ENCODE results near the gene MALAT1. TPM values are rescaled to one million over a fixed set of nuclear protein-coding genes. Genes with fewer than 3 reads are reported as not detected.
A peak's percentile ranks its signal among the peaks of the same experiment; 100 is the strongest.

Gene MALAT1
- total RNA-seq, 1 donor from 2014 or later: 9,030 TPM

GRCh38 chr11:65526744-65527143 is 27.9 kb downstream of the MALAT1 start:
- Histone ChIP-seq H3K4me3 (no peak overlapping the region), H3K27me3 (no peaks in the 10 kb centered on the region), H2AFZ (replicated peaks) (no peak overlapping the region), H3K9ac (no peak overlapping the region), H3K27ac (no peak overlapping the region), H4K20me1 (ENCODE audit: low read depth) (peaks cover 51% of the 10 kb centered on the region), H3K9me3 (ENCODE audit: low read depth) (no peaks in the 10 kb centered on the region), H3F3A (ENCODE audit: low read depth) (peaks cover 12% of the 10 kb centered on the region), H3K36me3 (no peaks in the 10 kb centered on the region), H3K79me2 (ENCODE audit: low read depth) (peaks cover 15% of the 10 kb centered on the region), H3K4me1 (peaks cover 16% of the 10 kb centered on the region), H3K4me2 (no peak overlapping the region)
- Mint-ChIP-seq H3K4me3 (peak overlapping the region; percentile 87), H3K36me3 (peaks cover 18% of the 10 kb centered on the region), H3K27me3 (ENCODE audit: insufficient read depth, low read depth) (peaks cover 3% of the 10 kb centered on the region), H3K4me1 (peaks cover 38% of the 10 kb centered on the region), H3K27ac (no peak overlapping the region), H3K9me3 (no peaks in the 10 kb centered on the region)
- no peak for DNase-seq (ENCODE audit: low spot score)
- no peak for TF ChIP-seq EZH2phosphoT487 (IDR thresholded peaks at IDR 0.05)
- TF ChIP-seq EZH2 (IDR thresholded peaks at IDR 0.05): no peak
- no peak for TF ChIP-seq CTCF (IDR thresholded peaks at IDR 0.05)

GRCh38 chr11:65528819-65529350 is 30.0 kb downstream of the MALAT1 start:
- Mint-ChIP-seq H3K4me1 (peaks cover 17% of the 10 kb centered on the region), H3K9me3 (no peaks in the 10 kb centered on the region), H3K27me3 (ENCODE audit: insufficient read depth, low read depth) (no peaks in the 10 kb centered on the region), H3K4me3 (peak overlapping the region; percentile 49), H3K36me3 (peaks cover 21% of the 10 kb centered on the region), H3K27ac (no peak overlapping the region)
- H3K4me3 ChIP-seq: no peak overlapping the region
- H3K79me2 ChIP-seq (ENCODE audit: low read depth): peaks cover 15% of the 10 kb centered on the region
- H3K36me3 ChIP-seq: no peaks in the 10 kb centered on the region
- H4K20me1 ChIP-seq (ENCODE audit: low read depth): peaks cover 49% of the 10 kb centered on the region
- DNase-seq (ENCODE audit: low spot score): no peak
- no peak overlapping the region for H2AFZ ChIP-seq (replicated peaks)
- TF ChIP-seq EZH2 (IDR thresholded peaks at IDR 0.05): no peak
- no peak for TF ChIP-seq EZH2phosphoT487 (IDR thresholded peaks at IDR 0.05)
- no peak for TF ChIP-seq CTCF (IDR thresholded peaks at IDR 0.05)
- H3K9me3 ChIP-seq (ENCODE audit: low read depth): no peaks in the 10 kb centered on the region
- H3K27ac ChIP-seq: no peak overlapping the region
- H3K4me2 ChIP-seq: no peak overlapping the region
- H3K27me3 ChIP-seq: no peaks in the 10 kb centered on the region
- H3K9ac ChIP-seq: no peak overlapping the region
- peaks cover 12% of the 10 kb centered on the region for H3K4me1 ChIP-seq
- H3F3A ChIP-seq (ENCODE audit: low read depth): peaks cover 11% of the 10 kb centered on the region

- TF ChIP-seq EZH2phosphoT487 (IDR thresholded peaks at IDR 0.05) (no peak), CTCF (IDR thresholded peaks at IDR 0.05) (no peak), EZH2 (IDR thresholded peaks at IDR 0.05) (no peak)
- no peak for DNase-seq (ENCODE audit: low spot score)
Observed at GRCh38 chr11:65529475-65530156, 30.8 kb downstream of the MALAT1 start.

More at GRCh38 chr11:65529475-65530156, 30.8 kb downstream of the MALAT1 start:
- Histone ChIP-seq H3K27me3 (no peaks in the 10 kb centered on the region), H3K9me3 (ENCODE audit: low read depth) (no peaks in the 10 kb centered on the region), H3K4me3 (no peak overlapping the region), H3K4me2 (no peak overlapping the region), H3K4me1 (peaks cover 5% of the 10 kb centered on the region), H3K27ac (no peak overlapping the region), H3K36me3 (no peaks in the 10 kb centered on the region), H3F3A (ENCODE audit: low read depth) (peaks cover 4% of the 10 kb centered on the region), H2AFZ (replicated peaks) (no peak overlapping the region), H4K20me1 (ENCODE audit: low read depth) (peaks cover 44% of the 10 kb centered on the region), H3K79me2 (ENCODE audit: low read depth) (peaks cover 15% of the 10 kb centered on the region), H3K9ac (no peak overlapping the region)
- peaks cover 2% of the 10 kb centered on the region for H3K27me3 Mint-ChIP-seq (ENCODE audit: insufficient read depth, low read depth)
- H3K36me3 Mint-ChIP-seq: peaks cover 23% of the 10 kb centered on the region
- H3K4me3 Mint-ChIP-seq: no peak overlapping the region
- peaks cover 12% of the 10 kb centered on the region for H3K4me1 Mint-ChIP-seq
- no peak overlapping the region for H3K27ac Mint-ChIP-seq
- no peaks in the 10 kb centered on the region for H3K9me3 Mint-ChIP-seq

Data from neural progenitor cell (in vitro differentiated cells).